Progenitor cell of endocrine pancreas (in vitro differentiated cells): ENCODE measurements around the gene NPB. TPM values are rescaled to one million over a fixed set of nuclear protein-coding genes. Genes with fewer than 3 reads are reported as not detected.

Experiments
- DNase-seq: peaks from one replicate; pipeline ENCODE4 v3.0.0; 2021; ENCODE audit warnings: low spot score; ENCODE audit not compliant: unreplicated experiment
- H3K27ac Mint-ChIP-seq: 2 replicates; pipeline ENCODE4 v1.8.0; 2021; ENCODE audit warnings: mild to moderate bottlenecking, moderate library complexity, mixed read lengths
- H3K27me3 Mint-ChIP-seq: 2 replicates; pipeline ENCODE4 v1.8.0; 2021; ENCODE audit warnings: mixed read lengths
- H3K36me3 Mint-ChIP-seq: 2 replicates; pipeline ENCODE4 v1.8.0; 2022; ENCODE audit warnings: mixed read lengths; ENCODE audit not compliant: insufficient read depth
- H3K4me1 Mint-ChIP-seq: 2 replicates; pipeline ENCODE4 v1.8.0; 2021; ENCODE audit warnings: low read depth, mixed read lengths
- H3K4me3 Mint-ChIP-seq: 2 replicates; pipeline ENCODE4 v1.8.0; 2021; ENCODE audit warnings: low read depth, mild to moderate bottlenecking, moderate library complexity, mixed read lengths
- H3K9me3 Mint-ChIP-seq: 2 replicates; pipeline ENCODE4 v1.8.0; 2021; ENCODE audit warnings: low read depth, mixed read lengths
- CTCF ChIP-seq: fragments of 200-600 bp; sonication (generic); IDR thresholded peaks from one replicate; pipeline ENCODE4 v1.5.0; 2021; ENCODE audit warnings: antibody characterized with exemption, mild to moderate bottlenecking; ENCODE audit not compliant: unreplicated experiment
- total RNA-seq: library from RNA; stranded (reverse); gene quantifications from 2 replicates; pipeline ENCODE4 v1.2.1, GENCODE V29; 2021

NPB gene
- total RNA-seq, 1 donor from 2014 or later: 1.7 TPM

GRCh38 chr17:81918832-81919545 is 17.0 kb downstream of the NPB start:
- Mint-ChIP-seq H3K36me3 (peaks cover 10% of the 10 kb centered on the region), H3K4me1 (peaks cover 23% of the 10 kb centered on the region), H3K27me3 (no peaks in the 10 kb centered on the region), H3K4me3 (peak overlapping the region; percentile 77), H3K27ac (peak overlapping the region; percentile 78), H3K9me3 (no peaks in the 10 kb centered on the region)
- no peak for DNase-seq
- no peak for TF ChIP-seq CTCF

- TF ChIP-seq CTCF: no peak
- H3K9me3 Mint-ChIP-seq: no peaks in the 10 kb centered on the region
- DNase-seq: no peak
- peaks cover 31% of the 10 kb centered on the region for H3K4me1 Mint-ChIP-seq
- no peak overlapping the region for H3K27ac Mint-ChIP-seq
- H3K4me3 Mint-ChIP-seq: no peak overlapping the region
- peaks cover 8% of the 10 kb centered on the region for H3K36me3 Mint-ChIP-seq
- H3K27me3 Mint-ChIP-seq: no peaks in the 10 kb centered on the region
Observed at GRCh38 chr17:81920612-81921536, 18.8 kb downstream of the NPB start.

- Mint-ChIP-seq H3K9me3 (no peaks in the 10 kb centered on the region), H3K4me1 (peaks cover 37% of the 10 kb centered on the region), H3K4me3 (no peak overlapping the region), H3K36me3 (peaks cover 8% of the 10 kb centered on the region), H3K27ac (no peak overlapping the region), H3K27me3 (no peaks in the 10 kb centered on the region)
- DNase-seq: no peak
- TF ChIP-seq CTCF: no peak
Observed at GRCh38 chr17:81921537-81921862, 19.5 kb downstream of the NPB start.

- Mint-ChIP-seq H3K4me3 (no peak overlapping the region), H3K27me3 (no peaks in the 10 kb centered on the region), H3K36me3 (peaks cover 7% of the 10 kb centered on the region), H3K9me3 (no peaks in the 10 kb centered on the region), H3K27ac (no peak overlapping the region), H3K4me1 (peaks cover 33% of the 10 kb centered on the region)
- no peak for TF ChIP-seq CTCF
- no peak for DNase-seq
Observed at GRCh38 chr17:81921996-81922565, 20.0 kb downstream of the NPB start.

- Mint-ChIP-seq H3K9me3 (no peaks in the 10 kb centered on the region), H3K36me3 (peaks cover 7% of the 10 kb centered on the region), H3K27ac (peak overlapping the region; percentile 85), H3K4me3 (peak overlapping the region; percentile 67), H3K4me1 (peaks cover 29% of the 10 kb centered on the region), H3K27me3 (no peaks in the 10 kb centered on the region)
- DNase-seq: no peak
- no peak for TF ChIP-seq CTCF
Observed at GRCh38 chr17:81922566-81923301, 20.7 kb downstream of the NPB start.
